Measurements from ENCODE around the gene ZNF429.
"Not testable (repeated sequence)": the region's sequence is repeated elsewhere in the genome, so short reads cannot be mapped to it uniquely, and the experiment has no call there.

The ZNF429 gene

GRCh38 chr19:21487969-21488368 is 17.4 kb upstream of the ZNF429 start:
- H3K4me3 ChIP-seq (ENCODE audit: low read depth, low read length), result no peak overlapping the region
- DNase-seq (ENCODE audit: low read depth), result no peak
- TF ChIP-seq, protein P1, sequence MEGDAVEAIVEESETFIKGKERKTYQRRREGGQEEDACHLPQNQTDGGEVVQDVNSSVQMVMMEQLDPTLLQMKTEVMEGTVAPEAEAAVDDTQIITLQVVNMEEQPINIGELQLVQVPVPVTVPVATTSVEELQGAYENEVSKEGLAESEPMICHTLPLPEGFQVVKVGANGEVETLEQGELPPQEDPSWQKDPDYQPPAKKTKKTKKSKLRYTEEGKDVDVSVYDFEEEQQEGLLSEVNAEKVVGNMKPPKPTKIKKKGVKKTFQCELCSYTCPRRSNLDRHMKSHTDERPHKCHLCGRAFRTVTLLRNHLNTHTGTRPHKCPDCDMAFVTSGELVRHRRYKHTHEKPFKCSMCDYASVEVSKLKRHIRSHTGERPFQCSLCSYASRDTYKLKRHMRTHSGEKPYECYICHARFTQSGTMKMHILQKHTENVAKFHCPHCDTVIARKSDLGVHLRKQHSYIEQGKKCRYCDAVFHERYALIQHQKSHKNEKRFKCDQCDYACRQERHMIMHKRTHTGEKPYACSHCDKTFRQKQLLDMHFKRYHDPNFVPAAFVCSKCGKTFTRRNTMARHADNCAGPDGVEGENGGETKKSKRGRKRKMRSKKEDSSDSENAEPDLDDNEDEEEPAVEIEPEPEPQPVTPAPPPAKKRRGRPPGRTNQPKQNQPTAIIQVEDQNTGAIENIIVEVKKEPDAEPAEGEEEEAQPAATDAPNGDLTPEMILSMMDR (IDR thresholded peaks at IDR 0.05; ENCODE audit: control insufficient read depth, extremely low read depth, insufficient read depth), result no peak

GRCh38 chr19:21491146-21491545 is 14.3 kb upstream of the ZNF429 start:
- no peak for DNase-seq (ENCODE audit: low read depth)
- TF ChIP-seq, protein P1 (IDR thresholded peaks at IDR 0.05; ENCODE audit: control insufficient read depth, extremely low read depth, insufficient read depth), result no peak

DNA sequence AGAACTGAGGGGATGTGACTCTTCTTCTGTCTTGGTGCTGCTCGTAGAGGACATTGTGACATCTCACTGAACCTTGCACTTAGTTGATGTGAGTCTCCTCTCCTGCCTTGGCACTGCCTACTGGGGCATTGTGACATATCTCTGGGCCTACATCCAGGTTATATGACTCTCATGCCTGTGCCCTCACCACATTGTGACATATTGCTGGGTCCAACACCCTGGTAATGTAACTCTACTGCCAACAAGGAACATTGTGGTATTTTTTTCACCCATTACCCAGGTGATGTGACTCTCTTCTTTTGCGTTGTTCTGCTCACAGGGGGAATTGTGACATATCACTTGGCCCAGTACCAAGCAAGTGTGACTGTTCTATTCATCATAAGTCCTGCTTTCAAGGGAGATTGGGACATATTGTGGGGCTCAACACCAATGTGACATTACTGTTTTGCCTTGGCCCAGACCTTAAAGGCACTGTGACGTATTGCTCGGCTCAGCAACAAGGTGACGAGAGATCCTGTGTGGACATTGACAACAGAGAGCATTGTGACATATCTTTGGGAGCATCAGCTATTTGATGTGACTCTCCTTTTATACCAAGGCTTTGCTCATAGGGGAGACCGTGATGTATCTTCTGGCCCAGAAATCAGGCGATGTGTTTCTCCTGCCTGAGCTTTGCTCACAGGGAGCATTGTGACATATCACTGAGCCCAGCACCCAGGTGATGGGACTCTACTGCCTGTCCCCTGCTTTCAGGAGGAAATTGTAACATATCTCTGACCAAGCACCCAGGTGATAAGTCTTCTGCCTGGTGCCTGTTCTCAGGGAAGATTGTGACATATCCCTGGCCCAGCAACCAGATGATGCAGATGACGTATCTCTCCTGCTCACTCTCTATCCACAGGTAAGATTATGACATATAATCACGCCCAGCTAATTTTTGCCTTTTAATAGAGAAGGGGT is 12.2 kb upstream of the ZNF429 start:
- H3K4me3 ChIP-seq (ENCODE audit: low read depth, low read length), result no peak overlapping the region
- TF ChIP-seq, protein P1 (IDR thresholded peaks at IDR 0.05; ENCODE audit: control insufficient read depth, extremely low read depth, insufficient read depth), result no peak
- DNase-seq (ENCODE audit: low read depth), result no peak

More at GRCh38 chr19:21491146-21491545, 14.3 kb upstream of the ZNF429 start:
- H3K4me3 ChIP-seq (ENCODE audit: low read depth, low read length), result no peak overlapping the region

GRCh38 chr19:21496876-21497275 is 8.5 kb upstream of the ZNF429 start:
- TF ChIP-seq, protein P1 (IDR thresholded peaks at IDR 0.05; ENCODE audit: control insufficient read depth, extremely low read depth, insufficient read depth), result no peak
- no peak overlapping the region for H3K4me3 ChIP-seq (ENCODE audit: low read depth, low read length)
- no peak for DNase-seq (ENCODE audit: low read depth)

DNA sequence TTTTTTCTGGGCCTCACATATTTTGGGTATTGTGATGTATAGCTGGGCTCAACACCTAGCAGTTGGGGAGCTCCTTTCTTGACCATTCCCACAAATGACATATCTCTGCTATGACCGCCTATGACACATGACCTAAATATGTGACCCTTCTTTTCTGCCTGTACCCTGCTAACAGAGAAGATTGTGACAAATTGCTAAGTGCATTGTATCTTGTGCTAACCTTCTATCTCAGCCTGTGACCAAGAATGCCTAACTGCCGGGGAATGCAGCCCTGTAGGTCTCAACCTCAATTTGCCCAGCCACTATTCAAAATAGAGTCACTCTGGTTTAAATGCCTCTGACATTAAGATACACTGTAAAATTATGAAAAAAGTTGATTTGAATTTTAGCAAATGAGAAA is 6.8 kb upstream of the ZNF429 start:
- H3K4me3 ChIP-seq (ENCODE audit: low read depth, low read length), result no peak overlapping the region
- TF ChIP-seq, protein P1 (IDR thresholded peaks at IDR 0.05; ENCODE audit: control insufficient read depth, extremely low read depth, insufficient read depth), result no peak
- DNase-seq (ENCODE audit: low read depth), result no peak

GRCh38 chr19:21508198-21508597 is 2.8 kb downstream of the ZNF429 start:
- no peak for DNase-seq (ENCODE audit: low read depth)
- TF ChIP-seq, protein P1 (IDR thresholded peaks at IDR 0.05; ENCODE audit: control insufficient read depth, extremely low read depth, insufficient read depth), result no peak
- H3K4me3 ChIP-seq (ENCODE audit: low read depth, low read length), result no peak overlapping the region

- not testable (repeated sequence) for H3K4me3 ChIP-seq (ENCODE audit: low read depth, low read length); DNase-seq (ENCODE audit: low read depth)
Observed at GRCh38 chr19:21511058-21511457, 5.7 kb downstream of the ZNF429 start.

DNA sequence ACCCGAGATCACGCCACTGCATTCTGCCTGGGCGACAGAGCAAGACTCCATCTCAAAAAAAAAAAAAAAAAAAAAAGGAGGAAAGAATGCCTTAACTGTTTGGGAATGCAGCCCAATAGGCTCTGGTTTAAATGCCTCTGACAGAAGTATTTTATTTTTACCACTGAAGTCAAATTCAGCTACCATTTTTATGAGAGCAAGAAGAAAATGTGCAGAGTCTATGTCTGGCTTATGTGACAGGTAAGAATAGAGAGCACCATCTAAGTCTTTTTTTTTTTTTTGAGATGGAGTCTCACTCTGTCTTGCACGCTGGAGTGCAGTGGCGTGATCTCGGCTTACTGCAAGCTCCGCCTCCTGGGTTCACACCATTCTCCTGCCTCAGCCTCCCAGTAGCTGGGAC is 7.2 kb downstream of the ZNF429 start:
- H3K4me3 ChIP-seq (ENCODE audit: low read depth, low read length); DNase-seq (ENCODE audit: low read depth): not testable (repeated sequence)

All from LNCaP clone FGC (cell line).